ENCODE results near the gene NEK11.

NEK11 gene

GRCh38 chr3:131141770-131142169 is 115.1 kb downstream of the NEK11 start:
- DNase-seq (ENCODE audit: low spot score) = no peak

GRCh38 chr3:131142580-131142979 is 115.9 kb downstream of the NEK11 start:
- peak; percentile 12 for DNase-seq (ENCODE audit: low spot score)

- DNase-seq (ENCODE audit: low spot score) = no peak
Measured at GRCh38 chr3:131143802-131144201, 117.1 kb downstream of the NEK11 start.

GRCh38 chr3:131147534-131147933 is 120.9 kb downstream of the NEK11 start:
- no peak for DNase-seq (ENCODE audit: low spot score)

GRCh38 chr3:131158434-131158833 is 131.8 kb downstream of the NEK11 start:
- DNase-seq (ENCODE audit: low spot score) = no peak

- DNase-seq (ENCODE audit: low spot score) = no peak
Measured at GRCh38 chr3:131162516-131162915, 135.8 kb downstream of the NEK11 start.

GRCh38 chr3:131167867-131168266 is 141.2 kb downstream of the NEK11 start:
- peak; percentile 59 for DNase-seq (ENCODE audit: low spot score)

GRCh38 chr3:131169331-131169730 is 142.7 kb downstream of the NEK11 start:
- DNase-seq (ENCODE audit: low spot score) = no peak

GRCh38 chr3:131172502-131173200 is 146.0 kb downstream of the NEK11 start:
- DNase-seq (ENCODE audit: low spot score) = no peak

GRCh38 chr3:131174752-131175151 is 148.1 kb downstream of the NEK11 start:
- DNase-seq (ENCODE audit: low spot score) = no peak

- no peak for DNase-seq (ENCODE audit: low spot score)
Measured at GRCh38 chr3:131178710-131179375, 152.2 kb downstream of the NEK11 start.

- DNase-seq (ENCODE audit: low spot score) = no peak
Measured at GRCh38 chr3:131192701-131193100, 166.0 kb downstream of the NEK11 start.

- no peak for DNase-seq (ENCODE audit: low spot score)
Measured at GRCh38 chr3:131193641-131194238, 167.1 kb downstream of the NEK11 start.

GRCh38 chr3:131194816-131195215 is 168.1 kb downstream of the NEK11 start:
- no peak for DNase-seq (ENCODE audit: low spot score)

GRCh38 chr3:131200636-131201199 is 174.0 kb downstream of the NEK11 start:
- no peak for DNase-seq (ENCODE audit: low spot score)

- no peak for DNase-seq (ENCODE audit: low spot score)
Measured at GRCh38 chr3:131216330-131216729, 189.7 kb downstream of the NEK11 start.

GRCh38 chr3:131216801-131217200 is 190.1 kb downstream of the NEK11 start:
- peak; percentile 8 for DNase-seq (ENCODE audit: low spot score)

- no peak for DNase-seq (ENCODE audit: low spot score)
Measured at GRCh38 chr3:131217296-131217741, 190.6 kb downstream of the NEK11 start.

- DNase-seq (ENCODE audit: low spot score) = no peak
Measured at GRCh38 chr3:131218196-131218595, 191.5 kb downstream of the NEK11 start.

- no peak for DNase-seq (ENCODE audit: low spot score)
Measured at GRCh38 chr3:131221731-131222130, 195.1 kb downstream of the NEK11 start.

GRCh38 chr3:131222599-131222998 is 195.9 kb downstream of the NEK11 start:
- no peak for DNase-seq (ENCODE audit: low spot score)

- no peak for DNase-seq (ENCODE audit: low spot score)
Measured at GRCh38 chr3:131223373-131224289, 197.0 kb downstream of the NEK11 start.
